ENCODE measurements around the gene USP32.
"Not testable (repeated sequence)": the region's sequence is repeated elsewhere in the genome, so short reads cannot be mapped to it uniquely, and the experiment has no call there.

The USP32 gene

GRCh38 chr17:60348616-60349015 is 43.3 kb downstream of the USP32 start:
- no peak overlapping the region for H3K4me3 ChIP-seq (replicated peaks; ENCODE audit: low read depth, low read length)
- TF ChIP-seq CTCF (IDR thresholded peaks at IDR 0.05; ENCODE audit: low read depth, low read length, missing control alignments), result no peak
- DNase-seq (ENCODE audit: extremely low read depth, low read depth), result no peak

DNA sequence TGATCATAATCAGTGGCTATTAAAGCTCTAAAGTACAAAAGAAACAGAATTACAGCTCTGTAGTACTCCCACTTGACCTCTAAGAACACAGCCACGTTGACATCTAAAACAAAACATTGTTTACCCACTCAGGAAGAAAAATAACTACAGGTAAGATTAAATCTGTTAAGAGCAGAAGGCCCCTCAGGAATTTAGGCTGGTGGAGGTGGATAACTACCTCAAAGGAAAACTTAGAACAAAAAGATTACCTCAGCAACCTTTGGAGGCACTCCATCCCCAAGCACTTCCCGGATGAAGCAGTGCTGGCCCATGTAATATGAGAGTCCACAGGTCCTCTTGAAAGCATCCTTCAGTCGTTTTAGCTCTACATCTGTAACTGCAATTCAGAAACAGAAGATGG is 46.7 kb downstream of the USP32 start:
- DNase-seq (ENCODE audit: extremely low read depth, low read depth), result no peak
- H3K4me3 ChIP-seq (replicated peaks; ENCODE audit: low read depth, low read length), result no peak overlapping the region
- TF ChIP-seq CTCF (IDR thresholded peaks at IDR 0.05; ENCODE audit: low read depth, low read length, missing control alignments), result no peak

DNA sequence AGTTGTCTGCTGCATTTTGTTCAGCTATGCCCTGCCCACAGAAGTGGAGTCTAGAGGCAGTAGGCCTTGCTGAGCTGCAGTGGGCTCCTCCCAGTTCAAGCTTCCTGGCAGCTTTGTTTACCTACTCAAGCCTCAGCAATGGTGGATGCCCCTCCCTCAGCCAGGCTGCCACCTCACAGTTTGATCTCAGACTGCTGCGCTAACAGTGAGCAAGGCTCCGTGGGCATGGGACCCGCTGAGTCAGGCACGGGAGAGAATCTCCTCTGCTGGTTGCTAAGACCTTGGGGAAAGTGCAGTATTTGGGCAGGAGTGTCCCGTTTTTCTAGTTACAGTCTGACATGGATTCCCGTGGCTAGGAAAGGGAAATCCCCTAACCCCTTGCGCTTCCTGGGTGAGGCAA is 49.4 kb downstream of the USP32 start:
- H3K4me3 ChIP-seq (replicated peaks; ENCODE audit: low read depth, low read length); DNase-seq (ENCODE audit: extremely low read depth, low read depth): not testable (repeated sequence)

DNA sequence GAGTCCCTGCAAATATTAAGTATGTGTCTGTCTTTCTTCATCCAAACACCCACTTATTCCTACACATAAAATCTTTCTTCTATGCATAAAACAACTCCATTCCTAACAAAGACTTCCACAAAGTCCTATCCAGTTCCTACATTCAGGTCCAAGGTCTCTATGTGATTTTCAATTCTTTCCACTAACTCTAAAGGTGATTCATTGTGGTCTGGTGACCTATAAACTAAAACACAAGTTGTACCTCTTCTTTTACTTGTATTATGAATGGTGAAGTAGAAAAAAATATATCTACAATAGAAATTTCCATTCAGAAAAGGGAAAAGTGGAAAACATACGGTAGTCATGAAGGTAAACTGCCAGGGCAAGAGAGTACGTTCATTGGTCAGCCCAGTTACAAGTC is 56.6 kb downstream of the USP32 start:
- H3K4me3 ChIP-seq (replicated peaks; ENCODE audit: low read depth, low read length), result no peak overlapping the region
- no peak for TF ChIP-seq CTCF (IDR thresholded peaks at IDR 0.05; ENCODE audit: low read depth, low read length, missing control alignments)
- no peak for DNase-seq (ENCODE audit: extremely low read depth, low read depth)

GRCh38 chr17:60333628-60334031 is 58.3 kb downstream of the USP32 start:
- no peak overlapping the region for H3K4me3 ChIP-seq (replicated peaks; ENCODE audit: low read depth, low read length)
- no peak for DNase-seq (ENCODE audit: extremely low read depth, low read depth)
- TF ChIP-seq CTCF (IDR thresholded peaks at IDR 0.05; ENCODE audit: low read depth, low read length, missing control alignments), result no peak

DNA sequence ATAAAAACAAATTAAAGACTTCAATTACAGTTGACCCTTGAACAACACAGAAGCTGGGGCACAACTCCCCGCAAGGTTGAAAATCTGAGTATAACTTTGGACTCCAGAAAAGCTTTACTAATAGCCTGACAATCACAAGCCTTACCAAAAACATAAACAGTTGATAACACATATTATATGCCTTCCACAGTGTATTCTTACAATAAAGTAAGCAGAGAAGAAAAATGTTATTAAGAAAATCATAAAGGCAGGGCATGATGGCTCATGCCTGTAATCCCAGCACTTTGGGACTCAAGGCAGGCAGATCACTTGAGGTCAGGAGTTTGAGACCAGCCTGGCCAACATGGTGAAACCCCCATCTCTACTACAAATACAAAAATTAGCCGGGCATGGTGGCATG is 58.9 kb downstream of the USP32 start:
- not testable (repeated sequence) for H3K4me3 ChIP-seq (replicated peaks; ENCODE audit: low read depth, low read length); DNase-seq (ENCODE audit: extremely low read depth, low read depth)

DNA sequence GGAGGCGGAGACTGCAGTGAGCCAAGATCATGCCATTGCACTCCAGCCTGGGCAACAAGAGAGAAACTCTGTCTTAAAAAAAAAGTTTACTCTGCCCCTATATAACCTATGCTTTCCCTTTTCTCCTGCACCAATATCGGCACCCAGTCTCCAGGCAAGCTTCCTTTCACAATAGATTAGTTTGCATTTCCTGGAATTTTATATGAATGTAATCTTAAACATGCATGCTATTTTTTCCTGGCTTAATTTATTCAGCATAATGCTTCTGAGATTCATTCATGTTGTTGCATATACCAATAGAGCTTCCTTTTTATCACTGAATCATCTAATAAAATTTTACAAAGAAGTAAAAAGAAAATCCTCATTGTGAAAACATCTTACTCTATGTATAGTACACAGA is 59.4 kb downstream of the USP32 start:
- TF ChIP-seq CTCF (IDR thresholded peaks at IDR 0.05; ENCODE audit: low read depth, low read length, missing control alignments), result no peak
- H3K4me3 ChIP-seq (replicated peaks; ENCODE audit: low read depth, low read length), result no peak overlapping the region

GRCh38 chr17:60330731-60331130 is 61.2 kb downstream of the USP32 start:
- H3K4me3 ChIP-seq (replicated peaks; ENCODE audit: low read depth, low read length), result no peak overlapping the region
- DNase-seq (ENCODE audit: extremely low read depth, low read depth), result no peak
- no peak for TF ChIP-seq CTCF (IDR thresholded peaks at IDR 0.05; ENCODE audit: low read depth, low read length, missing control alignments)

More for the DNA sequence above, 59.4 kb downstream of the USP32 start:
- no peak for DNase-seq (ENCODE audit: extremely low read depth, low read depth)

Measured in HFF-Myc (cell line).